Adrenal gland (tissue), 5 donors: ENCODE measurements around the gene TAF5L.

ENCODE experiments used
- POLR2A ChIP-seq, 2 donors: fragments of 450-650 bp; IDR thresholded peaks; one replicate each; pipeline ENCODE4 v1.6.1; 2017; ENCODE audit warnings: antibody characterized with exemption in 2 of 2, mild to moderate bottlenecking in 2 of 2, moderate library complexity in 1 of 2
- TF ChIP-seq, protein P1 (sequence below), 6 experiments: fragments of 450-650 bp in 4 of 6; fragments of 200-600 bp in 2 of 6; sonication (generic) in 1 of 6; IDR thresholded peaks; 1 replicate in 5 of 6; 2 replicates in 1 of 6; pipeline versions ENCODE4 v1.5.1 to v1.8.0; 2016 to 2021; ENCODE audit warnings: antibody characterized with exemption in 6 of 6, mild to moderate bottlenecking in 2 of 6, moderate library complexity in 1 of 6
- donor health status: DM: no; HTN: no; CAD: no.

GRCh38 chr1:229567109-229567868, 58.6 kb downstream of the TAF5L start:
- TF ChIP-seq, protein P1, sequence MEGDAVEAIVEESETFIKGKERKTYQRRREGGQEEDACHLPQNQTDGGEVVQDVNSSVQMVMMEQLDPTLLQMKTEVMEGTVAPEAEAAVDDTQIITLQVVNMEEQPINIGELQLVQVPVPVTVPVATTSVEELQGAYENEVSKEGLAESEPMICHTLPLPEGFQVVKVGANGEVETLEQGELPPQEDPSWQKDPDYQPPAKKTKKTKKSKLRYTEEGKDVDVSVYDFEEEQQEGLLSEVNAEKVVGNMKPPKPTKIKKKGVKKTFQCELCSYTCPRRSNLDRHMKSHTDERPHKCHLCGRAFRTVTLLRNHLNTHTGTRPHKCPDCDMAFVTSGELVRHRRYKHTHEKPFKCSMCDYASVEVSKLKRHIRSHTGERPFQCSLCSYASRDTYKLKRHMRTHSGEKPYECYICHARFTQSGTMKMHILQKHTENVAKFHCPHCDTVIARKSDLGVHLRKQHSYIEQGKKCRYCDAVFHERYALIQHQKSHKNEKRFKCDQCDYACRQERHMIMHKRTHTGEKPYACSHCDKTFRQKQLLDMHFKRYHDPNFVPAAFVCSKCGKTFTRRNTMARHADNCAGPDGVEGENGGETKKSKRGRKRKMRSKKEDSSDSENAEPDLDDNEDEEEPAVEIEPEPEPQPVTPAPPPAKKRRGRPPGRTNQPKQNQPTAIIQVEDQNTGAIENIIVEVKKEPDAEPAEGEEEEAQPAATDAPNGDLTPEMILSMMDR (IDR thresholded peaks at IDR 0.05), result no peak
- no peak for TF ChIP-seq POLR2A (IDR thresholded peaks at IDR 0.05)
